HG03045 (cell line): ENCODE results near the gene ORAI3.
"Not testable (repeated sequence)": the region's sequence is repeated elsewhere in the genome, so short reads cannot be mapped to it uniquely, and the experiment has no call there.

Experiments used
- ATAC-seq: cut with Tn5 transposase; IDR thresholded peaks from one replicate; pipeline ENCODE4 v1.9.1; 2021; ENCODE audit warnings: mild to moderate bottlenecking, moderate library complexity; ENCODE audit not compliant: unreplicated experiment

ORAI3 gene

GRCh38 chr16:30923554-30924075 lies 25.3 kb upstream of the ORAI3 start, which contains the start of gene FBXL19:
FBXL19 (plus strand) TSS chr16:30923572; CDS start chr16:30925755, 2,183 bp downstream.
- ATAC-seq = no peak

GRCh38 chr16:30924076-30924912 lies 24.6 kb upstream of the ORAI3 start:
- no peak for ATAC-seq

GRCh38 chr16:30924913-30925631 lies 23.8 kb upstream of the ORAI3 start:
- no peak for ATAC-seq

DNA sequence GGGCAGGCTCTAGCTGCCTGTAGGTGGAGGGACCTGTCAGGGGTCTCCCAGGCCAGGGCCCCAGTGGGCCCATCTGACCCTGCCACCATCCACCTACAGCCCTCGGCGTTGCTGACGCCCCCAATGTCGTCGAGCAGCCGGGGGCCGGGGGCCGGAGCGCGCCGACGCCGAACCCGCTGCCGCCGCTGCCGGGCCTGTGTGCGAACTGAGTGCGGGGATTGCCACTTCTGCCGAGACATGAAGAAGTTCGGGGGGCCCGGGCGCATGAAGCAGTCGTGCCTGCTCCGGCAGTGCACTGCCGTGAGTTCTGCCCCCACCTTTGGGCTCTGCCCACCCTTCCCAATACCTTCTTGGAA lies 23.3 kb upstream of the ORAI3 start:
- ATAC-seq = no peak

GRCh38 chr16:30925995-30926811 lies 22.7 kb upstream of the ORAI3 start:
- no peak for ATAC-seq

- ATAC-seq = no peak
Measured at GRCh38 chr16:30926937-30927788, 21.7 kb upstream of the ORAI3 start.

GRCh38 chr16:30927789-30928378 lies 21.0 kb upstream of the ORAI3 start:
- ATAC-seq = no peak

DNA sequence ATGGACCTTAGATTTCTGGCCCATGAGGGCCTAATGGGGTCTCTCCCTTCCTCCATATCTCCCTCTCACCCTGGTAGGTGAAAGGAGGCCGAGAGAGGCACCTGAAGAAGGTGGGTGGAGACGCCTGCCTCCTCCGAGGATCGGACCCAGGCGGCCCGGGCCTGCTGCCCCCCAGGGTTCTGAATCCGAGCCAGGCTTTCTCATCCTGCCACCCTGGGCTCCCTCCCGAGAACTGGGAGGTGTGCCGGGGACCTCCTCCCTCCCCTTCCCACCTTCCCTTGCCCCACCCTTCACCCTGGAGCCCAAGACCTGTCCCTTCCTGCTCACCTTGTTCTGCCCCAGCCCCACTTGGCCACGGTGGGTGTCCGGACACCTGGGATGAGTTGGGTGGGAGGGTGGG lies 20.5 kb upstream of the ORAI3 start:
- no peak for ATAC-seq

DNA sequence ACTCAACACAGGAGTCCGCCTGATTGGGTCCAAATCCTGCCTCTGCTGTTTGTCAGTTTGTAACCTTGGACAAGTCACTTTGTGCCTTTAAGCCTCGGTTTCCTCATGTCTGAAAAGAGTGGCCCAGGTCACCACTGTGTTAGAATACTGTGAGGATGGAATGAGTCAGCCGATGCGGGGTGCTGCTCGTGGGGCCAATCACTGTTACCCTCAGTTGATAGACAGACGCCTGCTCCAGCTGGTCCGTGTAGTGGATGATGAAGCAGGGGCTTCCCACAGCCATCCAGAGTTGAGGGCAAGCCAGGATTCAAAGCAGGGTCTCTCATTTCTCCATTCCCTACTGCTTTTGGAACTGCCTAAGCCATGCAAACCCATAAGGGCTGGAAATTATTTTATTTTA lies 19.7 kb upstream of the ORAI3 start:
- ATAC-seq = no peak

- ATAC-seq = no peak
Measured at GRCh38 chr16:30930160-30930571, 18.7 kb upstream of the ORAI3 start.

DNA sequence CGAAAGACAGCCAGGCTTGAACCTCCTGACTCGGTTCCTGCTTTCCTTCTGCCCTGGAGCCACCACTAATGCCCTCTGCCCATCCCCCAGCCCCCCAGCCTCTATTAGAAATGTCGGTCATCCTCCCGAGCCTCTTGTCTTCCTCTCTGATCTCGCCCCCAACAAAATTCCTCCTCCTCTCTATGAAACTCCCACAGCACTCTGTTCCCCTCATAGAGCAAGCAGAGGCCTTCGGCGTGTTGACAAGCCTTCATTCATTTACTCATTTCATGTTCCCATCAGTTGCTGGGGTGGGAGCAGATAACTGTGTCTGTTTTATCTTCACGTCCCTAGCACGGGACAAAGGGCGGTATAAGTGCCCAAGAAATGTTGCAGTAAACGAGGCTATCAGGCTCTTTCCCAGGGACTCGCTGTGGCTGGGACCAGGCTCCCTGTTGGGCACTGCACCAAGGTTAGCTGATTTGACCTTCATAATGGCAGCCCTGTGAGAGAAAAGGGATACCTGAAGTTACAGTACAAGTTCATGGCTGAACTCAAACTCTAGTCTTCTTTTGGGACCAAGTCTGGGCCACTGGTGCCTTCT lies 17.7 kb upstream of the ORAI3 start:
- no peak for ATAC-seq

DNA sequence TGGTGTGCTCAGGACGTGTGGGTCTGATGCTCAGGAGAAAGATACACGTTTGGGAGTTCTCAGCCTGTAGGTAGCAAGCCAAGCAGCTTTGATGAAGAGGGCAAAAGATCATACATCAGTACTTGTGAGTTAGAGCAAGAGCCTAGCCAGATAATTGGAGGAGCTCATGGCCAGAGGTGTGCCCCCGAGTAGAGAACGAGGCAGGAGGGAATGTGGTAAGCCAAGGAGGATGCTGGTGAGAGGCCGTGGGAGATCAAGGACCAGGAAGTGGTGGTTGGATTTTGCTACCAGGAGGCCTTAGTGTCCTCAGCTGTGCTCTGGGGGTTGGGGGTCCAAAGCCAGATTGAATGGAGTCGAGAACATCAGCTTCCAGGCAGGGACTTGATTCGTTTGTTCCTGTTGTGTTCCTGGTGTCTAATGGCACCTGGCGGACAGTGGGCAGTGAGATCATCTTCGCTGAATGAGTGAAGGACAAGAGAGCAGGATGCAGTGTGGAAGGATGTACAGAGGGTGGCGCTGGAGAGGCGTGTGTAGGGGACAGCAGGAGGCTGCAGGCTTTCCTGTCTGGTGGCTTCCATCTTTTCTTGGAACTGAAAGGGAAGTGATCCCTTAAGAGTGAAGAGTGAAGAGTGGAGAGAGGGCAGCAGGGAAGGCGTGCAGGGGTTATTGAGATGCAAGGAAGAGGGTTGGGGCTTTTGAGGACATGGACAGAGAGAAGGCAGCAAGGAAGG lies 13.9 kb upstream of the ORAI3 start:
- ATAC-seq = no peak

DNA sequence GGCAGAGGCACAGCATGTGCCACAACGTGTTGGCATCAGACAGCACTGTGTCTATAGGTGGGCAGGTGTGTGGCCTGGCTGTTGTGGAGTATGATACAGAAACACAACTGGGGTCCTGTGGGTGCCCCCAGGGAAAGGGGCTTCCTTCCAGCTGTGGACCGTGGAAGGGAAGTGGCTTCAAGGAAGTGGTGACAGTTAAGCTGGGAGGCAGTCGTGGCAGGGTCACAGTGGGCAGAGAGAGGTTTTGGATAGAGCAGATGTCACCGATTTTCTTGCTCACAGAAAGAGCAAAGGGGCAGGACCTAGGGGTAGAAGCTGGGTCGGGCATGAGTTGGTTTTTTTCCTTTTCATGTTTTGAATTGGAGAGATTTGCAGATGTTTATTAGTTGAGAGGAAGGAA lies 11.2 kb upstream of the ORAI3 start:
- no peak for ATAC-seq

GRCh38 chr16:30939571-30939970 lies 9.3 kb upstream of the ORAI3 start:
- ATAC-seq = not testable (repeated sequence)

DNA sequence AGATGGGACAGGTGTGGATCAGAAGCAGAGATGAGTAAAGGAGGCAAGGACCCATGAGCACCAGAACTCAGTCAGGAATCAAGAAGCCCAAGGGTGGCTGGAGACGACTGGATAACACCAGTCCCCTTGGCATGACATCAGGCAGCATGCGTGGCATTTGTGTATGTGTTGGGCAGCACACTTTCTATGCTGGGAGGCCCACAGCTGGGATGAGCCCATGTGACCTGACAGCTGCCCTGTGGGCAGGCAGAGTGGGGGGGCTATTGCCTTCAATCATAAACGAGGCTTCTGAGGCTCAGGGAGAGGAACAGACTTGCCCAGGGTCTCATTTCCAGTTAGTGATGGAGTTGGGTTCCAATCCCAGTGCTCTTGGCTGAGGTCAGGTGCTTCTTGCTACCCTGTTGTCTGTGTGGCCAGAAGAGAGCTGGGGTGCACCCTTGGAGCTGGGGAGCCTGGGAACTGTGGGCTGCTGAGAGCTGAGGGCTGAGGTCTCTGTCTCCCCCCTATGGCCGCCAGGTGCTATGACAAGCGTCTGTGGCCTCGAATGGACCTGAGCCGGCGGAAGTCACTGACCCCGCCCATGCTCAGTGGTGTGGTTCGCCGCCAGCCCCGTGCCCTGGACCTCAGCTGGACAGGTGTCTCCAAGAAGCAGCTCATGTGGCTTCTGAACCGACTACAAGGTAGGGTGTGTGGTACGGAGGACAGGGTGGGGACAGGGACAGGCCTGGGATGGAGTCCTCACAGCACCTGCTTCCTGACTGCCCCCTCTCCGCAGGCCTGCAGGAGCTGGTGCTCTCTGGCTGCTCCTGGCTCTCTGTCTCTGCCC lies 7.1 kb upstream of the ORAI3 start:
- ATAC-seq = peak; percentile 75

DNA sequence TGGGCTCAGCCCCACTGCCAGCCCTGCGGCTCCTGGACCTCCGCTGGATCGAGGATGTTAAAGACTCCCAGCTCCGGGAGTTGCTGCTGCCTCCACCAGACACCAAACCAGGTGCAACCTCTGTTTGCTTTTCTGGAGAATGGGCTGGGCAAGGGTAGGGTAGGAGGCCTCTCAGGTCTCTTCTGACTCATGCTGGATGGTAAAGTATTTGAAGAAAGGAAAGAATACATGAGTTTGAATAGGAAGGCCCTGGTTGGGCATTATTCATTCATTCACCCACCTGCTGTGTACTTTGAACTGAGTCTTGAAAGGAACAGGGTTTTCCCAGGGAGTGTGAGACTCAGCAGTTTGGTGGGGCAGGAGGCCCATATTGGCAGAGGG lies 6.5 kb upstream of the ORAI3 start:
- no peak for ATAC-seq

GRCh38 chr16:30944352-30944751 lies 4.5 kb upstream of the ORAI3 start:
- no peak for ATAC-seq
